ENCODE results near the gene CTNND2.

The CTNND2 gene

GRCh38 chr5:11656916-11657315 is 247.3 kb downstream of the CTNND2 start:
- H3K4me3 ChIP-seq (ENCODE audit: low read depth, low read length) = no peak overlapping the region
- TF ChIP-seq, protein P1, sequence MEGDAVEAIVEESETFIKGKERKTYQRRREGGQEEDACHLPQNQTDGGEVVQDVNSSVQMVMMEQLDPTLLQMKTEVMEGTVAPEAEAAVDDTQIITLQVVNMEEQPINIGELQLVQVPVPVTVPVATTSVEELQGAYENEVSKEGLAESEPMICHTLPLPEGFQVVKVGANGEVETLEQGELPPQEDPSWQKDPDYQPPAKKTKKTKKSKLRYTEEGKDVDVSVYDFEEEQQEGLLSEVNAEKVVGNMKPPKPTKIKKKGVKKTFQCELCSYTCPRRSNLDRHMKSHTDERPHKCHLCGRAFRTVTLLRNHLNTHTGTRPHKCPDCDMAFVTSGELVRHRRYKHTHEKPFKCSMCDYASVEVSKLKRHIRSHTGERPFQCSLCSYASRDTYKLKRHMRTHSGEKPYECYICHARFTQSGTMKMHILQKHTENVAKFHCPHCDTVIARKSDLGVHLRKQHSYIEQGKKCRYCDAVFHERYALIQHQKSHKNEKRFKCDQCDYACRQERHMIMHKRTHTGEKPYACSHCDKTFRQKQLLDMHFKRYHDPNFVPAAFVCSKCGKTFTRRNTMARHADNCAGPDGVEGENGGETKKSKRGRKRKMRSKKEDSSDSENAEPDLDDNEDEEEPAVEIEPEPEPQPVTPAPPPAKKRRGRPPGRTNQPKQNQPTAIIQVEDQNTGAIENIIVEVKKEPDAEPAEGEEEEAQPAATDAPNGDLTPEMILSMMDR (IDR thresholded peaks at IDR 0.05; ENCODE audit: control insufficient read depth, extremely low read depth, insufficient read depth) = peak; percentile 10; the same call in 1 of the 2 replicates
- no peak for DNase-seq (ENCODE audit: low read depth)

GRCh38 chr5:11655681-11656080 is 248.6 kb downstream of the CTNND2 start:
- no peak overlapping the region for H3K4me3 ChIP-seq (ENCODE audit: low read depth, low read length)
- TF ChIP-seq, protein P1 (IDR thresholded peaks at IDR 0.05; ENCODE audit: control insufficient read depth, extremely low read depth, insufficient read depth) = no peak
- no peak for DNase-seq (ENCODE audit: low read depth)

DNA sequence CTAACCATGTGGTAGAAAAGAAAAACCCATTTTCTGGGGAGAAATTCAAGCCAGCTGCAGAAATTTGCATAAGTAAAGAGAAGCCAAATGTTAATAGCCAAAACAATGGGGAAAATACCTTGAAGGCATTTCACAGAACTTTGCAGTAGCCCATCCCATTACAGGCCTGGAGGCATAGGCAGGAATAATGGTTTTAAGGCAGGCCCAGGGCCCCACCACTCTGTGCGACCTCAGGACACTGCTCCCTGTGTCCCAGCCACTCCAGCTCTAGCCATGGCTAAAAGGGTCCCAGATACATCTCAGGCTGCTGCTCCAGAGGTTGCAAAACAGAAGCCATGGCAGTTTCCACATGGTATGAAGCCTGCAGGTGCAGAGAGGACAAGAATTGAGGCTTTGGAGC is 253.3 kb downstream of the CTNND2 start:
- no peak overlapping the region for H3K4me3 ChIP-seq (ENCODE audit: low read depth, low read length)
- no peak for DNase-seq (ENCODE audit: low read depth)
- TF ChIP-seq, protein P1 (IDR thresholded peaks at IDR 0.05; ENCODE audit: control insufficient read depth, extremely low read depth, insufficient read depth) = no peak

- TF ChIP-seq, protein P1 (IDR thresholded peaks at IDR 0.05; ENCODE audit: control insufficient read depth, extremely low read depth, insufficient read depth) = no peak
These were observed 258.1 kb downstream of the CTNND2 start for GRCh38 chr5:11646141-11646540.

DNA sequence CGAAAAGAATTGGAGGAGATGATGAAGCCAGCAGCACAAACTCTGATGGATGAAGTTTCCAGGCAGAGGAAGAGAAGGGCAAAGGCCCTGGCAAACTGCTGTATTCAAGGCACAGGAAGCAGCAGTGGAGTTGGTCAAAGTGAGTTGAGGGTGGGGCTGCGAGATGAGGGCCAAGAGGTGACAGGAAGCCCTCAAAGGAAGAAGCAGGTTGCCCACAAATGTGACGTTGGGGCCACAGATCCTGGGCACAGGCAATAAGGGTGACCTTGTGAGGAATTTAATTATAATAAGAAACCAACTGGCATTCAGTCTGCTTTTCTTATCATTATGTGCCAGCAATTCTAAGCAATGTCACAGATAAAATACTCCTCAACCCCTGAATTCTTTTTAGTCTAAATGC is 261.8 kb downstream of the CTNND2 start:
- no peak overlapping the region for H3K4me3 ChIP-seq (ENCODE audit: low read depth, low read length)

More at GRCh38 chr5:11646141-11646540, 258.1 kb downstream of the CTNND2 start:
- DNase-seq (ENCODE audit: low read depth) = no peak
- H3K4me3 ChIP-seq (ENCODE audit: low read depth, low read length) = no peak overlapping the region

GRCh38 chr5:11640158-11640873 is 263.9 kb downstream of the CTNND2 start:
- TF ChIP-seq, protein P1 (IDR thresholded peaks at IDR 0.05; ENCODE audit: control insufficient read depth, extremely low read depth, insufficient read depth) = no peak
- no peak overlapping the region for H3K4me3 ChIP-seq (ENCODE audit: low read depth, low read length)
- no peak for DNase-seq (ENCODE audit: low read depth)

More for the DNA sequence above, 261.8 kb downstream of the CTNND2 start:
- TF ChIP-seq, protein P1 (IDR thresholded peaks at IDR 0.05; ENCODE audit: control insufficient read depth, extremely low read depth, insufficient read depth) = no peak
- no peak for DNase-seq (ENCODE audit: low read depth)

GRCh38 chr5:11622785-11623184 is 281.5 kb downstream of the CTNND2 start:
- TF ChIP-seq, protein P1 (IDR thresholded peaks at IDR 0.05; ENCODE audit: control insufficient read depth, extremely low read depth, insufficient read depth) = no peak
- no peak for DNase-seq (ENCODE audit: low read depth)
- no peak overlapping the region for H3K4me3 ChIP-seq (ENCODE audit: low read depth, low read length)

All from LNCaP clone FGC (cell line).